ENCODE data around the gene MBL2.

MBL2 gene

DNA sequence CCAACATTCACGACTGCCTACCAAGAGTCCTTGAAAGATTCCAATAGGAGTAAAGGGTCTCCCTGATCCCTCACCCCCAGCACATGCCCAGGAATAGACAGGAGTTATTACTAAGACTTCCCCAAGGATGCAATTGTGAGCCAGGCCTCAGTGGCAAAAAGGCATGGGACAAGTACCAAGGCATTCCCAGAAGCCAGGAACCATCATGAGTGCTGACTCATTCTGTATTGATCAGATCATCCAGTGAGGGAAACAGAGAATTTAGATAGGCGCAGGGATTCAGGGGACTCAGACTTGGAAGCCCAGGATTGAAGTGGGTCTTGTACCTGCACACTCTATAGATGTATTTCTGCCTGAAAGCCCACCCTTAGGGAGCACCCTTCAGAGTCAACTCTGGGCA is 21.2 kb downstream of the MBL2 start:
- no peak overlapping the region for H3K27ac ChIP-seq

GRCh38 chr10:52750629-52751028 is 22.0 kb downstream of the MBL2 start:
- no peak overlapping the region for H3K27ac ChIP-seq
- TF ChIP-seq ZFX (IDR thresholded peaks at IDR 0.05; ENCODE audit: borderline replicate concordance): no peak
- TF ChIP-seq CTCF (IDR thresholded peaks at IDR 0.05): no peak

More for the DNA sequence above, 21.2 kb downstream of the MBL2 start:
- TF ChIP-seq CTCF (IDR thresholded peaks at IDR 0.05) (no peak), ZFX (IDR thresholded peaks at IDR 0.05; ENCODE audit: borderline replicate concordance) (no peak)

- TF ChIP-seq CTCF (IDR thresholded peaks at IDR 0.05): no peak
- TF ChIP-seq ZFX (IDR thresholded peaks at IDR 0.05; ENCODE audit: borderline replicate concordance): no peak
- H3K27ac ChIP-seq: no peak overlapping the region
Observed at GRCh38 chr10:52747694-52748093, 24.9 kb downstream of the MBL2 start.

GRCh38 chr10:52746169-52746568 is 26.4 kb downstream of the MBL2 start:
- H3K27ac ChIP-seq: no peak overlapping the region
- no peak for TF ChIP-seq ZFX (IDR thresholded peaks at IDR 0.05; ENCODE audit: borderline replicate concordance)
- no peak for TF ChIP-seq CTCF (IDR thresholded peaks at IDR 0.05)

DNA sequence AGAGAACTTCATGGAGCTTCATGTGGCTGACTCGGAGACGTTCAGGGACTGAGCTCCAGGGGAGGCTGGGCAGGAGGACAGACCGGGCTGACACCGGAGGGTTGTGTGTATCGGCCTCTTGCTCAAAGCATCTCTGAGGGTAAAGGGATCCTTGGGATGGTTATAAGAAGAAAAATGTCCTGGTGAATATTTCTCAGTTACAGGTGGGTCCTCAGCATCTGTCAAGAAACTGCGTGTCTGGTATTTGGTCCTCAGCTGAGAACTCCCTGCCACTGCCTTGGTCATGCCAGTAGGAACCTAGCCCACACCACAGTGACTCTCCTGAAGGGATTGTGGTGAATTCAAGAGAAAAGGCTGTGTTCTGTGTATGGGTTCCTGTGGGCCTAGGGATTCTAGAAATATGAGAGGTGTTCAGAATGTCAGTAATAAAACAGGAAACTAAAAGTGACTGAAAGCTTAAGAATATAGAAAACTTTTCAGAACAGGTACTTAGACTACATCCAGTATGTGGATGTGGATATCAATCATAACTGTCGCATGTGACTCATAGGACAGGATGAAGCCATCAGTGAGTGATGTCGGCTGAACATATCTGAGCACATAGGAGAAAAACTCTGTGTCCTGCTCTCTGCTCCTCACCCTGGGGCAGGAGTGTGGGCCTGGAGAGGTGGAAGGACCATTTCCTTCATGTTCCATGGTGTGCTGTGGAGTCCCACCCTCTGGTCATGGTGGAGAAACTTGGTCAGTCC is 28.4 kb downstream of the MBL2 start:
- TF ChIP-seq ZFX (IDR thresholded peaks at IDR 0.05; ENCODE audit: borderline replicate concordance) (no peak), CTCF (IDR thresholded peaks at IDR 0.05) (no peak)
- H3K27ac ChIP-seq: no peak overlapping the region

DNA sequence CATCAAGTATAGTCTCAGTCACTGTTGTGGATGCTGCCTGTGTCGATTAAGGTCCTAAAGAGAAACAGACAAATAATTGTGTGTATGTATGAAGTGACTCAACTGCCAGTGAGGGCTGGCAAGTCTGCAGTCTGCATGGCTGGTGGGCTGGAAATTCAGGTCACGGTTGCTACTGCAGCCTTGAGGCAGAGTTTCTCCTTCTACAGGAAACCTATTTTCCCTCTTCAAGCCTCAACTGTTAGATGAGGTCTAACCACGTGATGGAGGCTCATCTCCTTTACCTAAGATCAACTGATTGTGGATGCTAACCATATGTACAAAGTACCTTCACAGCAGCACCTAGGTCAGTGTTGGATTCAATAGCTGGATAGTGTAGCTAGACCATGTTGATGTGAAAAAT is 29.9 kb downstream of the MBL2 start:
- TF ChIP-seq CTCF (IDR thresholded peaks at IDR 0.05): no peak
- no peak for TF ChIP-seq ZFX (IDR thresholded peaks at IDR 0.05; ENCODE audit: borderline replicate concordance)
- no peak overlapping the region for H3K27ac ChIP-seq

GRCh38 chr10:52741851-52742250 is 30.7 kb downstream of the MBL2 start:
- no peak overlapping the region for H3K27ac ChIP-seq
- TF ChIP-seq CTCF (IDR thresholded peaks at IDR 0.05) (no peak), ZFX (IDR thresholded peaks at IDR 0.05; ENCODE audit: borderline replicate concordance) (no peak)
